Inferior parietal cortex (tissue), 1 donor: Measurements from ENCODE around the gene FAAH.

ENCODE experiments used
- DNase-seq: peaks from one replicate; pipeline ENCODE4 v3.0.0-alpha.2; 2016; ENCODE audit errors: extremely low spot score

The FAAH gene

GRCh38 chr1:46422261-46422871 is 28.2 kb downstream of the FAAH start:
- DNase-seq = no peak

DNA sequence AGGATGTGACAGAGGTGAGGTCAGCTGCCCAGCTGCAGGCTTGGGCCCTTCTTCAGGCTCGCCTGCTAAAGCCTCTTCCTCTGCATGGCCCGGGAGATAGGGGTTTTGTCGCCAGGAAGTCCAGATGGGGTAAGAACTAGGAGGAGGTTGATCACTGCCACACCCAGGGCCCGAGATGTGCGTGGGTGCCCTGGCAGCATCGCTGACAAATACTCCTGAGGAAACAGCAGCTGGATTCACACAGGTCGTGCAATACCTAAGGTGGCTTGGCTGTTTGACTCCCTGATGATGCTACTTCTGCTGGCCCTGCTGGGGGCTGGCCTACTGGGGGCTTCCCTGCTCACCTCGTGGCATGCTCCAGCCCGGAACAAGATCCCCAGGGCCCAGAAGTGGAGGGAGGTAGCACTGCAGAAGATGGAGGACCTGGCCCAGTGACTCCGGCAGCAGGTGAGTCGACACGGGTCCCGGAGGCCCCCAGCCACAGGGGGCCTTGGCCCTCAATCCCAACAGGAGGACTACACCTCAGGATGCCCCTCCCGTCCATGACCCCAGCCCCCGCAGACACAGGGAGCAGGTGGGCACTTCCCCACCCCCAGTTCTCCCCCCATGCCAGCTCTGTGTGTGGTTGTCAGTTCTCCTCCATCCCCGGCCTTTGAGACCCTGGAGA is 29.6 kb downstream of the FAAH start:
- no peak for DNase-seq

DNA sequence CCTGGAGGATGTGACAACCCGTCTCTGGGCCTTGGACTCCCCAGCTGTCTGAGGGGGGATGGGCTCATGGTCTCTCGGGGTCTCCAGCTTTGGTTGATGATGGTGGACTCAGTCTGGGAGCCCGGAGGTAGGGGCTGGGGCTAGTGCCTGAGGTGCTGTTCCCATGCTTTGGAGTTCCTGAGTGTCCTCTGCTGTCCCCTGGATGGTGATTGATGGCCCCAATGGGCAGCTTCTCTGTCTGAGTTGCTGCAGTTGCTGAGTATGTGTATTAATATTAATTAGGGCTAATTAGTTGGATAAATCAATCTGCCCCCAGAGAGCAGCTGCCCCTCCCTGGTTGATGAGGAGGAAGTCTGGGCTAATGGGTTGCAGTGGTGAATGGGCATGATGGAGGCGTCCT is 30.6 kb downstream of the FAAH start:
- DNase-seq = no peak

DNA sequence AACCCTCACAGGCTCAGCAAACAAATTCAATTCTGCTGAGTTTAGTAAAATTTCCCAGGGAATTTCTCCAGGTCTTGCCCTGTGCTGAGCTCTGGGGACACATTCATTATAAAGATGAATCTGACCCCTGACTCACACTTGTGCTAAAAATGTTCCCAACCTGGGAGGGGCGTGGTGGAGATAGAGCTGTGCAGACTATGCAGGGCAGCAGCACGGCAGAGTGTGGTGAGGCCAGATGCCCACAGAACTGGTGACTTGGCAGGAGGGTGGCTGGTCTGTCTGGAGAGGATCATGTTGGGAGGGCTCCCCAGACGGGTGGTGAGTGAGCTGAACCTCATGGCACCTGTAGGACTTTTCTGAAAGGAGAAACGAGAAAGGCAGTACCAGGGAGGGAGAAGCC is 31.6 kb downstream of the FAAH start:
- no peak for DNase-seq

GRCh38 chr1:46427541-46427940 is 33.4 kb downstream of the FAAH start:
- DNase-seq = no peak

DNA sequence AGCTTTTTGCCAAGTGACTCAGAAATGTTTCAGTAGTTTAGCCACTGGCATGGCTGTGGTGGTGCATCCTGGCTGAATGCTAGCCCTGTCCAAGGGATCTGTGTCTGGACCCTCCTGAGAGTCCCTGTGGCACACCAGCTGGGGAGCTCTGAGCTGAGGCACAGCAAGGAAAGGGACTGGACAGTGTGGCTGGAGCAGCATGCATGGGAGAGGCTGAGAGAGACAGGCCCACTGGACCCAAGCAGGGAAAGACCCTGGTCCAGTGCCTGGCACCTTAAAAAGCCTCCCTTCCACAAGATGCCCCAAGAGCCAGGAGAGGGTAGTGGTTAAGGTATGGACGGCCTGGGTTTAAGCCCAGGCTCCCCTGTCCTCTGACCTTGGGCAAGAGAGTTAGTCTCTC is 35.3 kb downstream of the FAAH start:
- DNase-seq = no peak

- no peak for DNase-seq
These were observed 37.6 kb downstream of the FAAH start for GRCh38 chr1:46431695-46432094.

GRCh38 chr1:46432781-46433327 is 38.7 kb downstream of the FAAH start:
- DNase-seq = no peak

DNA sequence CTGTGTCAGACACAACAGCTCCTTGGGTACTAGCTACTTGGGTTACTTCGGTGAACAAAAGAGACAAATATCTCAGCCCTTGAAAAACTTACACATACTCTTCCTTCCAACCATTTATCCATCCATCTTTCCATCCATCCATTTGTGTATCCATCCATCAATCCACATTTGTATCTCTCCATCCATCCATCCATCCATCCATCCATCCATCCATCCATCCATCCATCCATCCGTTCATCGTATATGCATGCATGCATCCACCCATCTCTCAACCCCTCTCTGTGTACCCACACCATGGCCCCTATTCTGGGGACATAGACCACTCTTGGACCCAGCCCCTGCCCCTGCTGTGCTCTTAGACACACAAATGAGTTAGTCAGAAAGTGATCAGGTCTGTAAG is 40.2 kb downstream of the FAAH start:
- DNase-seq = no peak

- DNase-seq = no peak
These were observed 42.7 kb downstream of the FAAH start for GRCh38 chr1:46436844-46437243.

DNA sequence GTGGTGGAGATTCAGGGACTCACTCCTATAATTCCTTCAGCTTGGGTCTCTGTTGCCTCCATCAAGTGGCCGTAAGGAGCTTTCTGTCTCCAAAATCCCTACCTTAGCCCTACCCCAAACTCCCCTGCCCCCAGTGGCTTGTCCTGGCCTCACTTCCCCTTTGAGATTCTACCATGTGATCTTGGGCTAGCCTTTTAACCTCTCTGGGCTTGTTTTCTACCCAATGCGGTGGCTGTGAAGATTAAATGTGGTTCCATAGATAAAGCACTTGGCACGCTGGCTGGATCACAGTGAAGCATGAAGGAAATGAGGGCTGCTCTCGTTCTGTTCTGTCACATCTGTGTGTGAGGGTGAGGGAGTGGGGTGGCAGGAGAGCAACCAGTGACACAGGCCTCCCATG is 43.6 kb downstream of the FAAH start:
- DNase-seq = no peak

- DNase-seq = no peak
These were observed 44.2 kb downstream of the FAAH start for GRCh38 chr1:46438346-46438745.

DNA sequence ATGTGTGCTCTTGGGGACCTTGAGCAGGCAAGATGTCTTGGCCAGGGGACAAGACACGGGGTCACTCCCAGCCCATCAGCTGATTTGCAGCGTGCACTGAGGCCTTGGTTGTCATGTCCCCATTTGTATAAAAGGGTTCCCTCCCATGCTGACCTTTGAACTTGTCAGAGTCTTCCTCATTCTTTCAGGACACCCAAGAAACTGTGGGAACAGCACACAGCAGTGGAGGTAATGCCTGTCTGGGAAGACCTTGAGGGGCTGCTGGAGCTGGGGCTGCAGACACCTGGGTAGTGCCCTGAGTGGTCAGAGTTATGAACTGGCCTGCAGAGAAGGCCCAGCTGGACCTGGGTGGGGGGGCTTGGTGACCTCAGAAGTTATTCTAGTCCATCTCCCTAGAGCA is 46.4 kb downstream of the FAAH start:
- no peak for DNase-seq

GRCh38 chr1:46442317-46443161 is 48.4 kb downstream of the FAAH start:
- DNase-seq = peak; percentile 72

DNA sequence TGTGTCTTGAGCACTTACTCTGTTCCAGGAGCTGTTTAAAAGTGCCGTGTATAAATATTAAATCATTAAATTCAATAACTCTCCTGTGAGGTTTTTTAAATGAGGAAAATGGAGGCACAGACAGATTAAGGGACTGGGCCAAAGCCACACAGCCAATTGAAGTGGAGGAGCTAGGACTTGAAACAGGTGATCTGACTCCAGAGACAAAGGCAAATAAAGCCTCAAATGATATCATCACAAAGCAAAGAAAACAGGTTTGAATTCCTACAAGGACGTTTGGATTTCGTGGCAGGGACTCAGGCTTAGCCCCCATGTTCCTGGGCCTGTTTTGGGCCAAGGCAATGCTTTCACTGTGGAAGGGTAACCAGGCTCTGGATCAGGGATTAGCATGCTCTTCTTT is 50.3 kb downstream of the FAAH start:
- DNase-seq = no peak

DNA sequence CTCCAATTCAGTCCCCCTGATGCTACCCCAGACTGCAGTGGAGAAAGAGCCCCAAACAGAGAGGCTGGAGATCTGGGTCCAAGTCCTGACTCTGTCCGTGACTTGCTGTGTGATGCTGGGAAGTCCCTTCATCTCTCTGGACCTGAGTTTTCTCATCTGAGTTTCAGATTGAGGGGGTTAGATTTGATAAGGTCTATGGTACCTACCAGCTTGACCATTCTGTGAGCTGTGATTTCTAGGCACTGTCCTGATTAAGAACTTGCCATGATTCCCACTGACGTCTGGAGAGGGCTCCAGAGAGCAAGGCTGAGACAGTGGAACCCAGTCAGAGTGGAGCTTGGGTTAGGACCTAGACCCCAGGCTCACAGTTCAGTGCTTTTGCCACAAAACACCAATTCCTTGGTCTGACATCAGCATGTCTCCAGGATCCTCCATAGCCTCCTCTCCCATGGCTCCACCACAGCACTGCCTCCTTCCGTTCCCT is 51.7 kb downstream of the FAAH start:
- DNase-seq = no peak

- peak; percentile 81 for DNase-seq
These were observed 52.8 kb downstream of the FAAH start for GRCh38 chr1:46446646-46447498.

DNA sequence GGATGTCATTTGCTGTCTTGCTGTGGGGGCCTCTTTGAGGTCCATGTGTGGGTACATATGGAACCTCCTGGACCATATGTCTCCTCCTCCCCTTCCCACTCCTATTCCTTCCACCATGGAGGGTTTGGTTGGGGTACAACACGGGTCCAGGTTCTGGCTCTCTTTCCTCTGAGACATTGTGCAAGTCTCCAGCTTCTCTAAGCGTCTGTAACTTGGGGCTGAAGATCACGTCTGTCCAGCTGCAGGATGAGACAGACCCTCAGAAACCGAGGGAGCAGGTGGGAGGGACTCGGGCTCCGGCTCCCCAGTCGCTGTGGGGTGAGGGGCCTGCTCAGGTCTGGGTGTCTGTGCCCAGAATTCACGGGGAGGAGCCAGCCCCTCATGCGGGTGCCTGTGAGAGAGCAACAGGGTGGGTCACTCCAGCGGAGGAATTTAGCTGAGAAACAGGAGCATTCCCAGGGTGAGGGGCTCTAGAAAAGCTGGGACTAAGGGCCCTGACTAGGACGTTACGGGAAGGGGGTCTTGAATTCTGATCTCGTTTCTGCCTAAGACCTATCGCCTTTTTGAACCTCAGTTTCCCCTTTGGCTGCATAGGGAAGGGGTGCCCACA is 53.5 kb downstream of the FAAH start:
- no peak for DNase-seq

- DNase-seq = no peak
These were observed 54.2 kb downstream of the FAAH start for GRCh38 chr1:46448109-46448911.
